H1 (cell line): Measurements from ENCODE around the gene CHRM4. TPM values are rescaled to one million over a fixed set of nuclear protein-coding genes. Genes with fewer than 3 reads are reported as not detected.

Source experiments
- CTCF ChIA-PET: fragments of 300-600 bp; sonication (Branson Sonifier 250); formaldehyde crosslinking; loops from one replicate; lab custom pipeline; 2021; ENCODE audit not compliant: partially characterized antibody; lab: Charles Lee
- POLR2A ChIA-PET: fragments of 300-600 bp; sonication (Branson Sonifier 250); formaldehyde crosslinking; loops from one replicate; lab custom pipeline; 2021; ENCODE audit warnings: inconsistent platforms; ENCODE audit not compliant: partially characterized antibody; lab: Charles Lee
- DNase-seq, 2 experiments: peaks; one replicate each; pipeline versions ENCODE4 v3.0.0 to v3.0.0-alpha.2; 2010 to 2022; ENCODE audit warnings: low spot score in 2 of 2, low read depth in 1 of 2, mixed read lengths in 1 of 2
- FAIRE-seq: peaks from 2 replicates; lab custom pipeline; 2011; peaks lifted over from hg19 to GRCh38; lab: Jason Lieb, UNC
- H2AFZ ChIP-seq: 2 replicates; pipeline ENCODE4 v1.8.1; 2012; ENCODE audit warnings: low read length, inconsistent platforms
- H2AK5ac ChIP-seq: 2 replicates; pipeline ENCODE4 v1.6.1; 2013; ENCODE audit warnings: low read depth, low read length
- H2BK120ac ChIP-seq: replicated peaks from 2 replicates; pipeline ENCODE3; 2013; ENCODE audit warnings: low read depth, low read length, inconsistent platforms
- H2BK12ac ChIP-seq: 2 replicates; pipeline ENCODE4 v1.6.1; 2013; ENCODE audit warnings: low read depth, low read length
- H2BK15ac ChIP-seq: 2 replicates; pipeline ENCODE4 v1.6.1; 2013; ENCODE audit warnings: low read length
- H2BK20ac ChIP-seq: 2 replicates; pipeline ENCODE4 v1.6.1; 2013; ENCODE audit warnings: low read length
- H2BK5ac ChIP-seq: 2 replicates; pipeline ENCODE4 v1.6.1; 2013; ENCODE audit warnings: low read depth, low read length
- H3K14ac ChIP-seq: 2 replicates; pipeline ENCODE4 v1.6.1; 2013; ENCODE audit warnings: inconsistent platforms; ENCODE audit not compliant: insufficient read length
- H3K18ac ChIP-seq: 2 replicates; pipeline ENCODE4 v1.6.1; 2013; ENCODE audit warnings: low read length; ENCODE audit errors: extremely low read depth
- H3K23ac ChIP-seq: 2 replicates; pipeline ENCODE4 v1.6.1; 2013; ENCODE audit warnings: inconsistent platforms; ENCODE audit not compliant: insufficient read length
- H3K23me2 ChIP-seq: 2 replicates; pipeline ENCODE4 v1.6.1; 2013; ENCODE audit warnings: low read depth, low read length
- H3K27ac ChIP-seq: 2 replicates; pipeline ENCODE4 v1.6.1; 2011; ENCODE audit warnings: low read depth, low read length, inconsistent platforms
- H3K27me3 ChIP-seq, 4 experiments: replicated peaks in 1 of 4; 1 replicate in 1 of 4; 2 replicates in 3 of 4; pipeline versions ENCODE4 v1.6.1 to v1.8.1; 2011 to 2013; ENCODE audit warnings: low read length in 3 of 4, mild to moderate bottlenecking in 3 of 4, inconsistent platforms in 2 of 4, mixed read lengths in 2 of 4, moderate library complexity in 1 of 4; ENCODE audit not compliant: control insufficient read depth in 3 of 4, insufficient read depth in 3 of 4; ENCODE audit errors: extremely low read depth in 1 of 4
- H3K36me3 ChIP-seq, 4 experiments: 2 replicates each; pipeline versions ENCODE4 v1.6.1 to v1.8.1; 2011 to 2013; ENCODE audit warnings: mild to moderate bottlenecking in 4 of 4, low read length in 3 of 4, moderate library complexity in 2 of 4, control low read depth in 1 of 4, inconsistent platforms in 1 of 4; ENCODE audit not compliant: insufficient read depth in 4 of 4, control insufficient read depth in 2 of 4
- H3K4ac ChIP-seq: replicated peaks from 2 replicates; pipeline ENCODE3; 2013; ENCODE audit warnings: low read length, low read depth, mixed read lengths, inconsistent platforms; ENCODE audit not compliant: insufficient read length
- H3K4me1 ChIP-seq, 4 experiments: replicated peaks in 1 of 4; 1 replicate in 1 of 4; 2 replicates in 3 of 4; pipeline versions ENCODE4 v1.6.1 to v1.8.1; 2011 to 2013; ENCODE audit warnings: low read length in 3 of 4, inconsistent platforms in 2 of 4, mixed read lengths in 1 of 4; ENCODE audit not compliant: insufficient read depth in 4 of 4, control insufficient read depth in 3 of 4
- H3K4me2 ChIP-seq, 2 experiments: 2 replicates each; pipeline versions ENCODE4 v1.6.1 to v1.8.1; 2011 to 2013; ENCODE audit warnings: low read depth in 2 of 2, low read length in 2 of 2, control low read depth in 1 of 2, inconsistent platforms in 1 of 2, mild to moderate bottlenecking in 1 of 2; ENCODE audit not compliant: insufficient read depth in 1 of 2
- H3K4me3 ChIP-seq, 4 experiments: fragments of 200-600, 300-600 bp in 1 of 4; sonication (generic), shearing (Covaris generic), sonication (Bioruptor Twin) in 1 of 4; 2 replicates each; pipeline versions ENCODE4 v1.5.1 to v1.8.1; 2011 to 2016; ENCODE audit warnings: low read length in 4 of 4, low read depth in 3 of 4, control low read depth in 2 of 4, inconsistent platforms in 2 of 4, mild to moderate bottlenecking in 2 of 4, mixed read lengths in 1 of 4, moderate library complexity in 1 of 4; ENCODE audit not compliant: insufficient read depth in 2 of 4; ENCODE audit errors: extremely low read depth in 1 of 4
- H3K56ac ChIP-seq: replicated peaks from 2 replicates; pipeline ENCODE3; 2013; ENCODE audit warnings: low read depth, mild to moderate bottlenecking, mixed read lengths, low read length, inconsistent platforms; ENCODE audit not compliant: insufficient read length
- H3K79me1 ChIP-seq: 2 replicates; pipeline ENCODE4 v1.6.1; 2013; ENCODE audit warnings: low read depth, low read length, control low read depth
- H3K79me2 ChIP-seq, 2 experiments: 2 replicates each; pipeline versions ENCODE4 v1.6.1 to v1.8.1; 2012 to 2013; ENCODE audit warnings: low read length in 2 of 2, mild to moderate bottlenecking in 2 of 2, inconsistent platforms in 1 of 2; ENCODE audit not compliant: insufficient read depth in 2 of 2, control insufficient read depth in 1 of 2
- H3K9ac ChIP-seq, 4 experiments: replicated peaks in 1 of 4; 1 replicate in 1 of 4; 2 replicates in 3 of 4; pipeline versions ENCODE4 v1.6.1 to v1.8.1; 2011 to 2013; ENCODE audit warnings: low read depth in 3 of 4, low read length in 3 of 4, control low read depth in 2 of 4, mild to moderate bottlenecking in 2 of 4, moderate library complexity in 2 of 4, inconsistent platforms in 1 of 4; ENCODE audit errors: extremely low read depth in 1 of 4
- H3K9me3 ChIP-seq, 2 experiments: 2 replicates each; pipeline versions ENCODE4 v1.6.1 to v1.8.1; 2012 to 2013; ENCODE audit warnings: mild to moderate bottlenecking in 2 of 2, moderate library complexity in 2 of 2, control low read depth in 1 of 2, inconsistent platforms in 1 of 2, low read depth in 1 of 2, low read length in 1 of 2, mixed read lengths in 1 of 2; ENCODE audit not compliant: insufficient read depth in 2 of 2
- H4K20me1 ChIP-seq, 2 experiments: replicated peaks in 1 of 2; 2 replicates each; pipeline versions ENCODE3 to v1.8.1; 2011 to 2013; ENCODE audit warnings: inconsistent platforms in 2 of 2, low read length in 2 of 2, mild to moderate bottlenecking in 1 of 2; ENCODE audit not compliant: insufficient read depth in 2 of 2, control insufficient read depth in 1 of 2
- H4K5ac ChIP-seq: 2 replicates; pipeline ENCODE4 v1.6.1; 2013; ENCODE audit warnings: low read length, low read depth, mixed read lengths, inconsistent platforms; ENCODE audit not compliant: insufficient read length
- H4K8ac ChIP-seq: 2 replicates; pipeline ENCODE4 v1.8.0; 2013; ENCODE audit warnings: mild to moderate bottlenecking, moderate library complexity, low read length, inconsistent platforms; ENCODE audit not compliant: insufficient read depth; ENCODE audit errors: extremely low read depth
- H4K91ac ChIP-seq: replicated peaks from 2 replicates; pipeline ENCODE3; 2013; ENCODE audit warnings: low read length, mixed read lengths, inconsistent platforms; ENCODE audit not compliant: insufficient read length
- BRCA1 ChIP-seq: IDR thresholded peaks from 2 replicates; pipeline ENCODE4 v1.6.1; 2012; ENCODE audit warnings: low read depth, low read length, improper control_type of control experiment
- E2F6 ChIP-seq: IDR thresholded peaks from 2 replicates; pipeline ENCODE4 v1.6.1; 2012; ENCODE audit warnings: inconsistent platforms
- GABPA ChIP-seq: IDR thresholded peaks from 2 replicates; pipeline ENCODE4 v1.6.1; 2011; ENCODE audit warnings: mild to moderate bottlenecking, low read length, moderate library complexity, borderline replicate concordance; ENCODE audit not compliant: insufficient read depth
- GTF2F1 ChIP-seq: IDR thresholded peaks from 2 replicates; pipeline ENCODE4 v1.6.1; 2012; ENCODE audit warnings: low read depth, low read length, improper control_type of control experiment, borderline replicate concordance
- JUND ChIP-seq: IDR thresholded peaks from 2 replicates; pipeline ENCODE4 v1.6.1; 2011; ENCODE audit warnings: mild to moderate bottlenecking, improper control_type of control experiment, low read length
- KDM4A ChIP-seq: IDR thresholded peaks from one replicate; pipeline ENCODE4 v1.7.1; 2012; ENCODE audit warnings: low read depth, mild to moderate bottlenecking, moderate library complexity, low read length, inconsistent platforms; ENCODE audit not compliant: severe bottlenecking
- NRF1 ChIP-seq: IDR thresholded peaks from 2 replicates; pipeline ENCODE4 v1.6.1; 2011; ENCODE audit warnings: mild to moderate bottlenecking, low read depth, low read length, improper control_type of control experiment
- POU5F1 ChIP-seq: IDR thresholded peaks from 2 replicates; pipeline ENCODE4 v1.6.1; 2011; ENCODE audit warnings: low read depth, mild to moderate bottlenecking, low read length, moderate library complexity
- RBBP5 ChIP-seq: IDR thresholded peaks from 2 replicates; pipeline ENCODE4 v1.7.1; 2012; ENCODE audit warnings: low read depth, mild to moderate bottlenecking, inconsistent platforms, low read length, moderate library complexity, borderline replicate concordance
- SAP30 ChIP-seq: fragments of 300-600 bp; sonication (generic); IDR thresholded peaks from 2 replicates; pipeline ENCODE4 v1.7.1; 2012; ENCODE audit warnings: low read length, moderate library complexity, mild to moderate bottlenecking, inconsistent platforms; ENCODE audit not compliant: insufficient read depth, insufficient replicate concordance
- SP2 ChIP-seq: IDR thresholded peaks from 2 replicates; pipeline ENCODE4 v1.6.1; 2012; ENCODE audit warnings: mild to moderate bottlenecking, low read length, inconsistent platforms
- SUZ12 ChIP-seq: fragments of 200-600 bp; sonication (generic); IDR thresholded peaks from 2 replicates; pipeline ENCODE4 v1.6.1; 2012; ENCODE audit warnings: mild to moderate bottlenecking, inconsistent platforms, low read length, moderate library complexity, mixed read lengths
- TAF1 ChIP-seq: IDR thresholded peaks from 2 replicates; pipeline ENCODE4 v1.6.1; 2011; ENCODE audit warnings: mild to moderate bottlenecking, low read depth, low read length
- WGBS, 2 experiments: shearing (Covaris generic) in 1 of 2; methylation state at CpG; one replicate each; pipeline versions ENCODE4 v1.1.6 to v1.1.7; 2013 to 2015; ENCODE audit warnings: low lambda C conversion rate in 2 of 2, mixed read lengths in 2 of 2, inconsistent platforms in 1 of 2, low coverage in 1 of 2, missing lambda C conversion rate in 1 of 2; ENCODE audit not compliant: insufficient replicate concordance in 2 of 2, insufficient coverage in 1 of 2, insufficient read length in 1 of 2; ENCODE audit errors: extremely low coverage in 1 of 2, missing lambda C conversion rate in 1 of 2; 5-methylcytosine and 5-hydroxymethylcytosine counted together
- polyA plus RNA-seq, 7 experiments: library from polyadenylated mRNA; depleted of rRNA in 3 of 7; stranded (reverse) in 5 of 7; unstranded in 2 of 7; fragments of >200 nt in 5 of 7; fragments of 200-250 nt in 2 of 7; gene quantifications; 1 replicate in 5 of 7; 2 replicates in 1 of 7; 4 replicates in 1 of 7; pipeline versions ENCODE4 v1.2.1 to v1.2.3, GENCODE V29; 2011 to 2013; ENCODE audit warnings: missing spikeins in 2 of 7, mixed read lengths in 2 of 7
- total RNA-seq: library from RNA; stranded (reverse); fragmentation: NEBNext Ultra II Directional; extraction: Animal tissue kit (Norgen Biotek cat#: 25700); gene quantifications from 2 replicates; pipeline ENCODE4 v1.2.1, GENCODE V29; 2021

Gene CHRM4
- total and polyA plus RNA-seq, 2 of the 8 experiments (the other 6 are each of a cell fraction or from before 2014, with no cell fraction given) = 1.1 to 1.3 TPM

DNA sequence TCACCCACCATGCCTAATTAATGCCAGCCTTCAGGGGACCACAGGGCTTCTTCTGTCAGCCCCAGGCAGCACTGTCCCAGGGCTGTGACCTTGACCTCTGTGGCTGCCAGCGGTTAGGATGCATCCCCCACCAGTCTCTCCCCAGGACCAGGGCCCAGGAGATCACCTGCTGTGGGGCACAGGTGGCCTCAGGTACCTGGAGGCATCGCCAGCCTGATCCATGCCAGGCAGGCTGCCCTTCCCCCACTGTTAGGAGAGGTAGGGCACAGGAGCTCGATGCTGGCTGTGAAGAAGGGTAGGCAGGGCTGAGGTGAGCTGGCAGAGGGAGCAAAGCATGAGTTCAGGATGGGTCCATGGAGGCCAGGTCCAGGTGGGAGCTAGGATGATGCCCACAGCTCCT is 26.8 kb downstream of the CHRM4 start:
- peaks cover 8 to 36% of the 10 kb centered on the region in 2 experiments for H4K20me1 ChIP-seq
- H2BK15ac ChIP-seq = no peak overlapping the region
- peaks cover 0 to 46% of the 10 kb centered on the region in 2 experiments; a peak in 2 of 4 replicates for H3K79me2 ChIP-seq
- peak overlapping the region; percentile 77; the same call in 1 of the 2 replicates for H4K8ac ChIP-seq
- no peak overlapping the region for H2BK120ac ChIP-seq
- DNase-seq (no peak), FAIRE-seq (no peak)
- no peak overlapping the region for H3K9ac ChIP-seq
- H2AK5ac ChIP-seq = no peak overlapping the region
- H3K14ac ChIP-seq = no peak overlapping the region
- no peak overlapping the region for H2BK20ac ChIP-seq
- peaks cover 19% of the 10 kb centered on the region for H3K79me1 ChIP-seq
- H2BK12ac ChIP-seq = no peak overlapping the region
- H3K36me3 ChIP-seq = peaks cover 0 to 4% (median 2%) of the 10 kb centered on the region in 4 experiments; a peak in 3 of 8 replicates
- no peak overlapping the region for H3K27ac ChIP-seq
- no peak overlapping the region for H3K18ac ChIP-seq
- POLR2A ChIA-PET = interaction anchor here (1.0 to 7.8 kb wide), 8 partner anchors 14 to 142 kb away, joined by 3 to 69 read pairs (median 6); partner anchors contain the start of genes DGKZ and MDK
- no peak overlapping the region for H2AFZ ChIP-seq
- H3K23me2 ChIP-seq = no peaks in the 10 kb centered on the region
- WGBS, 2 experiments = 85% methylated on average over 3 of the region's 3 CpGs; no CpG with 5 or more reads in 1 of the 2 experiments
- no peak overlapping the region for H4K91ac ChIP-seq
- no peak overlapping the region for H3K23ac ChIP-seq
- no peak overlapping the region for H3K4me2 ChIP-seq
- no peak overlapping the region for H3K4ac ChIP-seq
- H2BK5ac ChIP-seq = peak overlapping the region; percentile 10
- no peak overlapping the region for H3K4me3 ChIP-seq
- no peaks in the 10 kb centered on the region for H3K9me3 ChIP-seq
- no peaks in the 10 kb centered on the region for H3K27me3 ChIP-seq
- CTCF ChIA-PET = interaction anchor here (1.0 to 44.5 kb wide), 9 partner anchors 13 to 116 kb away, joined by 3 to 1004 read pairs (median 10); partner anchors contain the start of gene DGKZ
- H4K5ac ChIP-seq = no peak overlapping the region
- no peak overlapping the region for H3K56ac ChIP-seq
- peaks cover 0 to 26% (median 15%) of the 10 kb centered on the region in 4 experiments; a peak in 6 of 7 replicates for H3K4me1 ChIP-seq
- TF ChIP-seq SP2 = no peak
- TF ChIP-seq TAF1 = no peak
- TF ChIP-seq JUND = no peak
- no peak for TF ChIP-seq E2F6
- no peak for TF ChIP-seq GABPA
- no peak for TF ChIP-seq RBBP5
- no peak for TF ChIP-seq SUZ12
- TF ChIP-seq POU5F1 = no peak
- TF ChIP-seq NRF1 = no peak
- no peak for TF ChIP-seq BRCA1
- TF ChIP-seq GTF2F1 = no peak
- no peak for TF ChIP-seq KDM4A
- no peak for TF ChIP-seq SAP30
